Central memory CD8-positive, alpha-beta T cell (primary cell): ENCODE results near the gene CD177.
"Not testable (repeated sequence)": the region's sequence is repeated elsewhere in the genome, so short reads cannot be mapped to it uniquely, and the experiment has no call there.

Source experiments
- ATAC-seq: fragments of 150-1000 bp; cut with Tn5 transposase; replicated peaks from 2 replicates; pipeline ENCODE4 v1.10.0; 2022; ENCODE audit warnings: mild to moderate bottlenecking, moderate FRiP score, moderate number of reproducible peaks; ENCODE audit not compliant: poor library complexity, severe bottlenecking; ENCODE audit errors: extremely low read depth
- DNase-seq, 2 donors: peaks; one replicate each; pipeline ENCODE4 v3.0.0; 2021; ENCODE audit warnings: low spot score in 2 of 2
- H3K27ac Mint-ChIP-seq: one replicate; pipeline ENCODE4 v1.8.0; 2022; ENCODE audit warnings: low read depth, mild to moderate bottlenecking, moderate library complexity, mixed read lengths
- H3K27me3 Mint-ChIP-seq: one replicate; pipeline ENCODE4 v1.8.0; 2022; ENCODE audit warnings: mixed read lengths
- H3K36me3 Mint-ChIP-seq: one replicate; pipeline ENCODE4 v1.8.0; 2022; ENCODE audit warnings: mild to moderate bottlenecking, moderate library complexity, mixed read lengths; ENCODE audit not compliant: insufficient read depth
- H3K4me1 Mint-ChIP-seq: one replicate; pipeline ENCODE4 v1.8.0; 2022; ENCODE audit warnings: mixed read lengths
- H3K4me3 Mint-ChIP-seq: one replicate; pipeline ENCODE4 v1.8.0; 2022; ENCODE audit warnings: mild to moderate bottlenecking, moderate library complexity, mixed read lengths
- H3K9me3 Mint-ChIP-seq: one replicate; pipeline ENCODE4 v1.8.0; 2022; ENCODE audit warnings: mixed read lengths

Gene CD177

GRCh38 chr19:43318796-43319314 lies 34.6 kb upstream of the CD177 start:
- H3K4me3 Mint-ChIP-seq: no peak overlapping the region
- no peaks in the 10 kb centered on the region for H3K4me1 Mint-ChIP-seq
- H3K9me3 Mint-ChIP-seq: no peaks in the 10 kb centered on the region
- no peak overlapping the region for H3K27ac Mint-ChIP-seq
- DNase-seq (no peak), ATAC-seq (no peak)
- no peaks in the 10 kb centered on the region for H3K36me3 Mint-ChIP-seq
- H3K27me3 Mint-ChIP-seq: peaks cover 28% of the 10 kb centered on the region

- Mint-ChIP-seq H3K9me3 (no peaks in the 10 kb centered on the region), H3K27ac (no peak overlapping the region), H3K4me1 (no peaks in the 10 kb centered on the region), H3K4me3 (no peak overlapping the region), H3K36me3 (no peaks in the 10 kb centered on the region), H3K27me3 (peaks cover 15% of the 10 kb centered on the region)
- DNase-seq (no peak), ATAC-seq (no peak)
Measured at GRCh38 chr19:43320546-43320945, 32.9 kb upstream of the CD177 start.

- H3K27me3 Mint-ChIP-seq, H3K9me3 Mint-ChIP-seq, H3K27ac Mint-ChIP-seq, DNase-seq, H3K4me1 Mint-ChIP-seq, H3K4me3 Mint-ChIP-seq, ATAC-seq, H3K36me3 Mint-ChIP-seq: not testable (repeated sequence)
Measured at GRCh38 chr19:43326761-43327160, 26.7 kb upstream of the CD177 start.

GRCh38 chr19:43328561-43328960 lies 24.9 kb upstream of the CD177 start:
- not testable (repeated sequence) for H3K36me3 Mint-ChIP-seq, H3K9me3 Mint-ChIP-seq, H3K27ac Mint-ChIP-seq, DNase-seq, H3K4me3 Mint-ChIP-seq, H3K4me1 Mint-ChIP-seq, ATAC-seq, H3K27me3 Mint-ChIP-seq

GRCh38 chr19:43329049-43329448 lies 24.4 kb upstream of the CD177 start:
- H3K36me3 Mint-ChIP-seq, DNase-seq, H3K9me3 Mint-ChIP-seq, H3K4me3 Mint-ChIP-seq, ATAC-seq, H3K27me3 Mint-ChIP-seq, H3K27ac Mint-ChIP-seq, H3K4me1 Mint-ChIP-seq: not testable (repeated sequence)

GRCh38 chr19:43329989-43330388 lies 23.5 kb upstream of the CD177 start:
- Mint-ChIP-seq H3K4me1 (peaks cover 6% of the 10 kb centered on the region), H3K36me3 (peaks cover 3% of the 10 kb centered on the region), H3K27me3 (no peaks in the 10 kb centered on the region), H3K27ac (no peak overlapping the region), H3K4me3 (no peak overlapping the region), H3K9me3 (no peaks in the 10 kb centered on the region)
- no peak for DNase-seq
- ATAC-seq: no peak

GRCh38 chr19:43330726-43331434 lies 22.6 kb upstream of the CD177 start:
- DNase-seq (no peak), ATAC-seq (no peak)
- Mint-ChIP-seq H3K27me3 (no peaks in the 10 kb centered on the region), H3K36me3 (peaks cover 3% of the 10 kb centered on the region), H3K4me3 (no peak overlapping the region), H3K4me1 (peaks cover 6% of the 10 kb centered on the region), H3K9me3 (no peaks in the 10 kb centered on the region), H3K27ac (no peak overlapping the region)

GRCh38 chr19:43331435-43332010 lies 22.0 kb upstream of the CD177 start:
- ATAC-seq: no peak
- Mint-ChIP-seq H3K9me3 (no peaks in the 10 kb centered on the region), H3K27ac (no peak overlapping the region), H3K4me3 (no peak overlapping the region), H3K27me3 (no peaks in the 10 kb centered on the region), H3K4me1 (peaks cover 6% of the 10 kb centered on the region), H3K36me3 (peaks cover 3% of the 10 kb centered on the region)
- DNase-seq: no peak

- Mint-ChIP-seq H3K27me3 (no peaks in the 10 kb centered on the region), H3K9me3 (no peaks in the 10 kb centered on the region), H3K4me3 (no peak overlapping the region), H3K27ac (peak overlapping the region; percentile 17), H3K4me1 (peaks cover 6% of the 10 kb centered on the region), H3K36me3 (peaks cover 3% of the 10 kb centered on the region)
- ATAC-seq: no peak
- no peak for DNase-seq
Measured at GRCh38 chr19:43332058-43332922, 21.2 kb upstream of the CD177 start.

GRCh38 chr19:43336508-43336907 lies 17.0 kb upstream of the CD177 start:
- H3K4me1 Mint-ChIP-seq, H3K27ac Mint-ChIP-seq, ATAC-seq, H3K9me3 Mint-ChIP-seq, DNase-seq, H3K4me3 Mint-ChIP-seq, H3K36me3 Mint-ChIP-seq: not testable (repeated sequence)
- H3K27me3 Mint-ChIP-seq: peaks cover 15% of the 10 kb centered on the region

GRCh38 chr19:43337737-43338136 lies 15.7 kb upstream of the CD177 start:
- Mint-ChIP-seq H3K4me3 (no peak overlapping the region), H3K27ac (no peak overlapping the region), H3K27me3 (peaks cover 28% of the 10 kb centered on the region), H3K9me3 (no peaks in the 10 kb centered on the region), H3K4me1 (peaks cover 3% of the 10 kb centered on the region), H3K36me3 (peaks cover under 1% of the 10 kb centered on the region)
- DNase-seq (no peak), ATAC-seq (no peak)

GRCh38 chr19:43338530-43338929 lies 15.0 kb upstream of the CD177 start:
- Mint-ChIP-seq H3K27me3 (peaks cover 35% of the 10 kb centered on the region), H3K27ac (no peak overlapping the region), H3K9me3 (no peaks in the 10 kb centered on the region), H3K4me3 (no peak overlapping the region), H3K4me1 (no peaks in the 10 kb centered on the region), H3K36me3 (no peaks in the 10 kb centered on the region)
- ATAC-seq (no peak), DNase-seq (no peak)
